Spleen (tissue), 7 donors: ENCODE data around the gene OGDH.
A peak's percentile ranks its signal among the peaks of the same experiment; 100 is the strongest.

ENCODE experiments used
- POLR2A ChIP-seq, 3 donors: fragments of 450-650 bp; IDR thresholded peaks; one replicate each; pipeline ENCODE4 v1.5.1; 2017; ENCODE audit warnings: antibody characterized with exemption in 3 of 3, mild to moderate bottlenecking in 1 of 3
- POLR2AphosphoS5 ChIP-seq, 3 donors: sonication (generic); formaldehyde crosslinking; IDR thresholded peaks; one replicate each; pipeline ENCODE4 v1.5.1; 2017; ENCODE audit warnings: antibody characterized with exemption in 3 of 3
- TF ChIP-seq, protein P1 (sequence below), 11 experiments: fragments of 200-600 bp in 7 of 11; fragments of 450-650 bp in 4 of 11; sonication (generic) in 4 of 11; IDR thresholded peaks in 8 of 11; conservative IDR thresholded peaks in 3 of 11; 1 replicate in 7 of 11; 2 replicates in 4 of 11; pipeline versions ENCODE4 v1.4.0 to v1.8.0; 2016 to 2021; ENCODE audit warnings: antibody characterized with exemption in 11 of 11, inconsistent platforms in 4 of 11, mild to moderate bottlenecking in 1 of 11
- donor health status: DM: no; HTN: no; CAD: no; lungs with moderate emphysema.
- donor health status: DM: no; HTN: no; CAD: no.
- donor health status: DM: no; HTN: no; CAD: no.

DNA sequence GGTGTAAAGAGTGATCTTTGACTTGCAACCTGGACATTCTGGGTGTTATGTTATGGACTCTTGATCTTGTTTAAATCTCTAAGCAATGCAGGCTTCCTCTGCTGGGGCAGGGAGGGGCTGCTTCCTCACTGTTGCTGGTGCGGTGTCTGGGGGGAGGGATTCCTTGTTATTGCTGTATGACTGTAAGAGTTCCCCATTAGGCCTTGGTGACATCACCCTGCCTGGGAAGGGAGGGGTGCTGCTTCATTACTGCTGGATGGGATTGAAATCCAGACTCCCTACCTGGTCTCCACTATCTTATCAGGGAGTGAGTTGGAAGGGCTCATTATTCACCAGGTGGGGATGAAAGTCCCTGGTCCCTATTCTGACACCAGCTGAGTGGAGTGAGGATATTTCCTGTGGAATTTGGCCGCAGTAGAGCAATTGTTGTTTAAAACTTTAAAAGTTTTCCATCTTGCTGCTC lies 8.8 kb downstream of the OGDH start:
- TF ChIP-seq, protein P1, sequence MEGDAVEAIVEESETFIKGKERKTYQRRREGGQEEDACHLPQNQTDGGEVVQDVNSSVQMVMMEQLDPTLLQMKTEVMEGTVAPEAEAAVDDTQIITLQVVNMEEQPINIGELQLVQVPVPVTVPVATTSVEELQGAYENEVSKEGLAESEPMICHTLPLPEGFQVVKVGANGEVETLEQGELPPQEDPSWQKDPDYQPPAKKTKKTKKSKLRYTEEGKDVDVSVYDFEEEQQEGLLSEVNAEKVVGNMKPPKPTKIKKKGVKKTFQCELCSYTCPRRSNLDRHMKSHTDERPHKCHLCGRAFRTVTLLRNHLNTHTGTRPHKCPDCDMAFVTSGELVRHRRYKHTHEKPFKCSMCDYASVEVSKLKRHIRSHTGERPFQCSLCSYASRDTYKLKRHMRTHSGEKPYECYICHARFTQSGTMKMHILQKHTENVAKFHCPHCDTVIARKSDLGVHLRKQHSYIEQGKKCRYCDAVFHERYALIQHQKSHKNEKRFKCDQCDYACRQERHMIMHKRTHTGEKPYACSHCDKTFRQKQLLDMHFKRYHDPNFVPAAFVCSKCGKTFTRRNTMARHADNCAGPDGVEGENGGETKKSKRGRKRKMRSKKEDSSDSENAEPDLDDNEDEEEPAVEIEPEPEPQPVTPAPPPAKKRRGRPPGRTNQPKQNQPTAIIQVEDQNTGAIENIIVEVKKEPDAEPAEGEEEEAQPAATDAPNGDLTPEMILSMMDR (IDR thresholded peaks at IDR 0.05 in 8 of 11, conservative IDR thresholded peaks at IDR 0.05 in 3 of 11) = no peak
- peak in 1 of 3 donors; percentile 35 for TF ChIP-seq POLR2AphosphoS5 (IDR thresholded peaks at IDR 0.05)
- TF ChIP-seq POLR2A (IDR thresholded peaks at IDR 0.05) = no peak
